ENCODE data around the gene CPM. TPM values are rescaled to one million over a fixed set of nuclear protein-coding genes. Genes with fewer than 3 reads are reported as not detected.
A peak's percentile ranks its signal among the peaks of the same experiment; 100 is the strongest.
"Not testable (repeated sequence)": the region's sequence is repeated elsewhere in the genome, so short reads cannot be mapped to it uniquely, and the experiment has no call there.

Gene CPM
- total RNA-seq, 1 experiment from 2014 or later: 18.0 TPM

- DNase-seq (ENCODE audit: low read depth): no peak
- in situ Hi-C loops (cut with HindIII; ENCODE audit: low pct_unique_long_range_greater_than_20kb, low sequenced_read_pairs): no loop called here
These were observed 104.9 kb downstream of the CPM start for GRCh38 chr12:68827895-68828671.

DNA sequence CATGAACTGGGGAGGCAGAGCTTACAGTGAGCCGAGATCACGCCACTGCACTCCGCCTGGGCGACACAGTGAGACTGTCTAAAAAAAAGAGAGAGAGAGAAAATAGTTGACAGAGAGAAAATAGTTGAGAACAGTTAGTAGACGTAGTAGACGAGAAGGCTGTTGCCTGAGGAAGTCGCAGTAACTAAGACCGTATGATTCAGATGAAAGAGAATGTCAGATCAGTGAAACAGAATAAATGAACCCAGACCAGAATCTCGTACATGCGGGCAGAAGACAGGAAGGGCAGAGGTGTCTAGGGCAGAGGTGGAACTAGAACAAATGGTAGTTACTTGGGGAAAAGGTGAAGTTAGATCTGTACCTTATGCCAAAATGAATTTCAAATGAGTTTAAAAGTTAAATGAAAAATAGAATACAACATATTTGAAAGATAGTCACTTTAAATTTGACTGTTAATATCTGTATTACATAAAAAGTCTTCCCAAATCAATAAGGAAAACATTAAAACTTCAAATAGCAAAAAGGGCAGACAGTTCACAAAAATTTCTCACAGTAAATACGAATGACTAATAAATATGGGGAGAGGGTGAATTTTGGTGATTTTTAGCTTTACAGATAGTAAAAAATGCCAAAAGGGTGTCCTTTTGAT, 107.3 kb downstream of the CPM start:
- in situ Hi-C loops (cut with HindIII; ENCODE audit: low pct_unique_long_range_greater_than_20kb, low sequenced_read_pairs): no loop called here
- no peak for DNase-seq (ENCODE audit: low read depth)

GRCh38 chr12:68824597-68825250, 108.2 kb downstream of the CPM start:
- in situ Hi-C loops (cut with HindIII; ENCODE audit: low pct_unique_long_range_greater_than_20kb, low sequenced_read_pairs): no loop called here
- no peak for DNase-seq (ENCODE audit: low read depth)

DNA sequence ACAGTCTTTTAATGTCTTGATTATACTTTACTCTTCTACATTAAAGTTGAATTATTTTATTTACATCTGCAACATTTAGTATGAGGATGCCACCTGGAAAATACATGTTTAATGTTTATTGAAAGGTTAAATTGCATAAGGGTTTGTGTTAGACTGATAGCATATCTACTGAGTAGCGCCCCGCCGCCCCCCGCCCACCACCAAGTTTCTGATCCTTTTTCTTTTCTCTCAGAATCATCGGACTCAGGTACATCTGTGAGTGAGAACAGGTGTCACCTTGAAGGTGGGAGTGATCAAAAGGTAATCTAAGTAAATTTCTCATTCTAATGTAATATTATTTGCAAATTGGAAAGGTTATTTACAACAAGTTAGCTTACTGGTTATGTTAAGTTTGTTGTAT, 108.8 kb downstream of the CPM start:
- no peak for DNase-seq (ENCODE audit: low read depth)
- in situ Hi-C loops (cut with HindIII; ENCODE audit: low pct_unique_long_range_greater_than_20kb, low sequenced_read_pairs): no loop called here

DNA sequence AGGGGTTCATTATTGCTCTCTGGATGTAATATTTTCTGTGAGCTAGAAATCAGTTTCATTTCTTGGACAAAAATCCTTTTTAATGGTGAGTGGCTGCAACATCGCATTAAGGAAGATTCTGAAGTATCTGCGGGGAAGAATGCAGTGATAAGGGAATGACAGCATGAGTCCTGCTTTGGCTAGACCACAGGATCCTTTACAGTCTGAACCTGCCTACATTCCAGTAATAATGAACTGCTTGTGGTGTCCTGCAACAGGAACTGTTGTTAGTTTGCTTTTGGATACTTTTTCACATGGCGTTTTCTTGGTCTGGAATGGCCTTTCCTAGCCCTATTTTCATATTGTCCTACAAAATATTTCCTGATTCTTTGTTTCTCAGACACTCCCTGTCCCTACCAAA, 109.3 kb downstream of the CPM start:
- no peak for DNase-seq (ENCODE audit: low read depth)

GRCh38 chr12:68821357-68822188, 111.4 kb downstream of the CPM start:
- in situ Hi-C loops (cut with HindIII; ENCODE audit: low pct_unique_long_range_greater_than_20kb, low sequenced_read_pairs): no loop called here
- no peak for DNase-seq (ENCODE audit: low read depth)

More for the DNA sequence above, 109.3 kb downstream of the CPM start:
- in situ Hi-C loops (cut with HindIII; ENCODE audit: low pct_unique_long_range_greater_than_20kb, low sequenced_read_pairs): no loop called here

DNA sequence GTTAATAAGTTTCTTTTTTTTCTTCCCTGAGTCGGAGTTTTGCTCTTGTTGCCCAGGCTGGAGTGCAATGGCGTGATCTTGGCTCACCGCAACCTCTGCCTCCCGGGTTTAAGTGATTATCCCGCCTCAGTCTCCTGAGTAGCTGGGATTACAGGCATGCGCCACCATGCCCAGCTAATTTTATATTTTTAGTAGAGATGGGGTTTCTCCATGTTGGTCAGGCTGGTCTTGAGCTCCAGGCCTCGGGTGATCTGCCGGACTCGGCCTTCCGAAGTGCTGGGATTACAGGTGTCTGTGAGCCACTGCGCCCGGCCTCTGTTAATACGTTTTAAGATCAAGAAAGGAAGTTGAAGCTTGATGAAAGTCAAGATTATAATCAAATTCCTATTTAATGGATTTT, 113.5 kb downstream of the CPM start:
- DNase-seq (ENCODE audit: low read depth); in situ Hi-C loops (cut with HindIII; ENCODE audit: low pct_unique_long_range_greater_than_20kb, low sequenced_read_pairs): not testable (repeated sequence)

- in situ Hi-C loops (cut with HindIII; ENCODE audit: low pct_unique_long_range_greater_than_20kb, low sequenced_read_pairs): no loop called here
These were observed 116.8 kb downstream of the CPM start for GRCh38 chr12:68815928-68816800.

GRCh38 chr12:68815232-68815927, 117.6 kb downstream of the CPM start:
- no peak for DNase-seq (ENCODE audit: low read depth)
- in situ Hi-C loops (cut with HindIII; ENCODE audit: low pct_unique_long_range_greater_than_20kb, low sequenced_read_pairs): no loop called here

More at GRCh38 chr12:68815928-68816800, 116.8 kb downstream of the CPM start:
- DNase-seq (ENCODE audit: low read depth): no peak

- no peak for DNase-seq (ENCODE audit: low read depth)
- in situ Hi-C loops (cut with HindIII; ENCODE audit: low pct_unique_long_range_greater_than_20kb, low sequenced_read_pairs): no loop called here
These were observed 118.3 kb downstream of the CPM start for GRCh38 chr12:68814490-68815231.

DNA sequence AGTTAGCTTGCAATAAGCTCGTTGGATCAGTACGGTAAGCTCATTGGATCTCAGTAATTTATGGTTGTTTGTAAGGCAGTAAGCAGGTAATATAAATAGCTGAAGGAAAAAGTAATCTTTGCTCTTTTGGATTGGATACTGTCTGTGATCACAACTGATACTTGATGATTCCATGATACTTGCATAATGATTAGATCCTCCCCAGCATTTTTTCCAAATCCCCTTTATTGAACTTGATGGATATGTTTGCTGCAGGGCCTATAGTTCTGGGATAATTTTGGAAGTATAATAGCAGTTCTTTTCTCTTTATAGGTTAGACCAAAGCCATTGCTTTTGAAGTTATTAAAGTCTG, 119.8 kb downstream of the CPM start:
- in situ Hi-C loops (cut with HindIII; ENCODE audit: low pct_unique_long_range_greater_than_20kb, low sequenced_read_pairs): no loop called here
- no peak for DNase-seq (ENCODE audit: low read depth)

DNA sequence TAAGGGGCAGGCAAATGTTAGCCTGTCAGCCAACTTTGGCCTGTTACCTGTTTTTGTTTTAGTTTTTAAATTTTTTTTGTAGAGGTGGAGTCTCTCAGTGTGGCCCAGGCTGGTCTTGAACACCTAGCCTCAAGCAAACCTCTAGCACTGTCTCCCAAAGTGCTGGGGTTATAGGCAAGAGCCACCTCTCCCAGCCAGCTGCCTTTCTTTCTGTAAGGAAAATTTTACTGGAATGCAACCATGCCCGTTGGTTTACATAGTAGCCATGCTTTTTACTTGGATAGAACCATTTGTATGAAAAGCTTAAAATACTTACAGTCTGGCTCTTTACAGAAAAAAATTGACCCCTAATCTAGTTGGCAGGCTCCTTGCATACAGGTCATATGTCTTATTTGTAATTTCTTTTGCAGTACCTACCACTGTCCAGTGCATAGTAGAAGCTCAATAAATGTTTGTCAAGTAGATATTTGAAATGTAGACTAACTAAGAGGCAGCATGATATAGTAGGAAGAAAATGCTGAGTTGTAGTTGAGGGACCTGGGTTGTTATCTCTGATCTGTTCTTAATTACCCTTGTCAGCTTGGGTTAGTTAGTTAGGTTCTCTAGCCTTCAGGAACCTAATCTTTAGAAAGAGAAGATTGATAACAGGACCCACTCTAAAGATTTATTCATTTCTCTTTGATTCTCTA, 120.3 kb downstream of the CPM start:
- no peak for DNase-seq (ENCODE audit: low read depth)
- in situ Hi-C loops (cut with HindIII; ENCODE audit: low pct_unique_long_range_greater_than_20kb, low sequenced_read_pairs): no loop called here

- in situ Hi-C loops (cut with HindIII; ENCODE audit: low pct_unique_long_range_greater_than_20kb, low sequenced_read_pairs): not testable (repeated sequence)
These were observed 121.4 kb downstream of the CPM start for GRCh38 chr12:68811573-68811972.

DNA sequence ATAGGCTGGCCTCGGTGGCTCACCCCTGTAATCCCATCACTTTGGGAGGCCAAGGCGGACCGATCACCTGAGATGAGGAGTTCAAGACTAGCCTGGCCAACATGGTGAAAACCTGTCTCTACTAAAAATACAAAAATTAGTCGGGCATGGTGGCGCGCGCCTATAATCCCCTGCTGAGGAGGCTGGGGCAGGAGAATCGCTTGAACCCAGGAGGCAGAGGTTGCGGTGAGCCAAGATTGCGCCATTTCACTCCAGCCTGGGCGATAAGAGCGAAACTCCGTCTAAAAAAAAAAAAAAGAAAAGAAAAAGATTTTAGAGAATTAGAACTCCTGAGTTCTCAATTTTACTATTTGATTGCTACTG, 123.0 kb downstream of the CPM start:
- DNase-seq (ENCODE audit: low read depth); in situ Hi-C loops (cut with HindIII; ENCODE audit: low pct_unique_long_range_greater_than_20kb, low sequenced_read_pairs): not testable (repeated sequence)

More at GRCh38 chr12:68811573-68811972, 121.4 kb downstream of the CPM start:
- DNase-seq (ENCODE audit: low read depth): not testable (repeated sequence)

- peak; percentile 37 for DNase-seq (ENCODE audit: low read depth)
- in situ Hi-C loops (cut with HindIII; ENCODE audit: low pct_unique_long_range_greater_than_20kb, low sequenced_read_pairs): no loop called here
These were observed 123.6 kb downstream of the CPM start for GRCh38 chr12:68809190-68810026.
